HG03280 (cell line): ENCODE measurements around the gene FAM25A.
"Not testable (repeated sequence)": the region's sequence is repeated elsewhere in the genome, so short reads cannot be mapped to it uniquely, and the experiment has no call there.

Source experiments
- ATAC-seq: cut with Tn5 transposase; IDR thresholded peaks from one replicate; pipeline ENCODE4 v1.9.1; 2021; ENCODE audit warnings: mild to moderate bottlenecking, moderate library complexity; ENCODE audit not compliant: unreplicated experiment

FAM25A gene

DNA sequence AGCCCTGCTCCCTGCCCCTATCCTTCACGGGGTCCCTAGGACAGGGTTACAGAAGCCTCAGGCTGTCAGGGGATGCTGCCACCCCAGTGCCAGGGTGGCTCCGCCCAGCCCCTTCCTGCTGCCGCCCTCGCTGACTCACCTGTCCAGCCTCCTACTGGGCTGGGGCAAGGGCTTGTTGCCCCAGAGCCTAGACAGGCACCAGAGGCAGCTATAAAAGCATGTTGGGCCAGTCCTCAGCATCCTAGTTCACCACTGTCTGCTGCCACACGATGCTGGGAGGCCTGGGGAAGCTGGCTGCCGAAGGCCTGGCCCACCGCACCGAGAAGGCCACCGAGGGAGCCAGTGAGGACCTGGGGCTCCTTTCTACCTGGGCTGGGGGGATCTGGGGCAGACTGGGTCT, at the start of gene FAM25A:
Gene FAM25A, plus strand, starts transcription at position 239 of the 400 bp plus-strand sequence. Its CDS starts 31 bp downstream, at position 270.
- ATAC-seq: not testable (repeated sequence)

DNA sequence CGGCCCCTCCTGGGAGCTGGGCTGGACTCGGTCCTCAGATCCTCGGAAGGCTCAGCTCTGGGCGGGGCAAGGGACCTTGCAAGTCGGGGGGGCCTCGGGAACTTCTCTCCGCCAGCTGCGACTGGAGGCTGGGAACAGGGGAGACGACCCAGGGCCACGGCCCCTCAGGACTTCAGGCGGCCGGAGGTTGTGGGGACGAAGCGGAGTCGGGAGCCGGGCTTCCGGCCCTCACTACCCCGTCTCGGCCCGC, 49.2 kb upstream of the FAM25A start:
- no peak for ATAC-seq

DNA sequence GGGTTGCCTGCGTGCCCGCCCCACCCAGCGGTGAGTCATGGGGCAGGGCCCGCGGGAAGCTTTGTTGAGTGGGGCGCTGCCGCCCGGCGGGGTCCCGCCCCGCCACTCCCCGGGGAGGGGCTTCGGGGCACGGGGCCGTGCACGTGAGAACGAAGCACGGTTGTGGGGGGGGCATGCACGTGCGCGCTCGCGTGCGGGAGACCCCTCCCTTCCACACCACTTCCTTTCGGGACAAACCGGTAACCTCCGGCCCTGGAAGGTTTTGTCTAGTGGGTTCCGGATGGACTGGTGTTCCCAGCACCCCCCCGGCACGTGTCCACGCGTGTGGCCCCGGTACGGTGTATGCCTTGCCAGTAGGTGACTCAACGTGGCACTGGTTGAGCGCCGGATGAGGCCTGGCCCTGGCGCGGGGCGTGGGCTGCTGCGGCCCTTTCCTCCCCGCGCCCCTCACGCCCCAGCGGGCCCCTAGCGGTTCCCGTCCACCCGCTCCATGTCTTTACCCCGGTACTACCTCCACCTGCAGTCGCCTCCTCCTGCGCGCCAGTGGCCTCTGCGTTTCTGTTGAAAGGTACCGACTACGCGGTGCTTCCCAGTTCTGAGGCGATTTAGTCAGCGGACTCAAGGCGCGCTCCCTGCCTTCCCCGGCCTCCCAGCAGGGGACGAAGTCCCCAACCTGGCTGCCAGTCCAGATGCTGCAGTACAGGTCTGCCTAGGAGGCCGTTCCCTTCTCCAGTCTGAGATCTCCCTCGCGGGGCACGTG, 48.7 kb upstream of the FAM25A start:
- peak; percentile 79 for ATAC-seq

DNA sequence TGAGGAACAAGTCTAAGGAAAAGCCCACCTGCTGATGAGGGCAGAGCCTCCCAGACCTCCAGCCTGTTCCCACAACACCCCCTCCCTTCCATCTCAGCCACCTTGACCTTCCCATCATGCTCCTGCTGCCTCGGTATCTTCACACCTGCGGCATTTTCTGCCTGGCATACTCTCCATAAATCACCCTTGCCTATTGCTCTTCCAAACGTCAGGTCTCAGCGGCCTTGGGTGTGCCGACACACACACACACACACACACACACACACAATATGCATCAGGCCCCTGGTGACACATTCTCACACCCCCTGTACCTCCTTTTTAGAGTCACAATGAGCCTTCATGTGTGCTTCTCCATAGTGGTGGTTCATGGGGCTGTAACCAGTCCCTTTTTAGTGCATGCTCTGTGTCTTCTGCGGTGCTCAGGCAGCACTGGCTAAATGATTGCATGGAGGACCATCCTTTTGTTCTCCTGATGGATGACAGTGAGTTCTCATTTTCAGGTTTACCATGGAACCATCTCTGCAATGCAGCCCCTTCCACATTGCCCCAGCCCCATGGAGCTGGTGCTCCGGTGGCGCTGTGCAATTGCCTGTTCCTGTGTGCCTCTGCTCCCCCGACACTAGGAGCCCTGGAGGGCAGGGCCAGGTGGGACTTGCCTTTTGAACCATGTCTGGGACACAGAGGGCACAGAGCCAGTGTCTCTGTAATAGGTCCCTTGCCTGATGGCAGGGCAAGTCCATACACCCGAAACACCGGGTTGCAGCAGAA, 47.3 kb upstream of the FAM25A start:
- ATAC-seq: no peak

DNA sequence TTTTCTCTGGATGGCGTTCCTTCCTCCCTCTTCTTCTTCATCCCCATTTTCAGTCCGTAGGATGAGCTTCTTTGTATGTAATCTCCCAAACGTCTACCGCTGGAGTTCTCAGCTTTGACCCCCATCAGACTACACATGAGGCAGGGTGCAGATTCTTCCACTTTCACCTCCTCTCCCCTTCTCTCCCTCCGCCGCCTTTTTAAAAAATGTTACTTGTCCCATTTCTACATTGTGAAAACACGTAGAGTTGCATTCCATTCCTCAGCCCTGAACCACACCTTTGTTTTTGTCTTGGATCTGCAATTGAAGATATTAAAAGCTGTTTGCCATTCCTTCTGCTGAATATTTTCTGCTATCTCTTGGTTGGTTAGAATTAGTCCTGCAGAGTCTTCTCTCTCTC, 45.6 kb upstream of the FAM25A start:
- no peak for ATAC-seq

DNA sequence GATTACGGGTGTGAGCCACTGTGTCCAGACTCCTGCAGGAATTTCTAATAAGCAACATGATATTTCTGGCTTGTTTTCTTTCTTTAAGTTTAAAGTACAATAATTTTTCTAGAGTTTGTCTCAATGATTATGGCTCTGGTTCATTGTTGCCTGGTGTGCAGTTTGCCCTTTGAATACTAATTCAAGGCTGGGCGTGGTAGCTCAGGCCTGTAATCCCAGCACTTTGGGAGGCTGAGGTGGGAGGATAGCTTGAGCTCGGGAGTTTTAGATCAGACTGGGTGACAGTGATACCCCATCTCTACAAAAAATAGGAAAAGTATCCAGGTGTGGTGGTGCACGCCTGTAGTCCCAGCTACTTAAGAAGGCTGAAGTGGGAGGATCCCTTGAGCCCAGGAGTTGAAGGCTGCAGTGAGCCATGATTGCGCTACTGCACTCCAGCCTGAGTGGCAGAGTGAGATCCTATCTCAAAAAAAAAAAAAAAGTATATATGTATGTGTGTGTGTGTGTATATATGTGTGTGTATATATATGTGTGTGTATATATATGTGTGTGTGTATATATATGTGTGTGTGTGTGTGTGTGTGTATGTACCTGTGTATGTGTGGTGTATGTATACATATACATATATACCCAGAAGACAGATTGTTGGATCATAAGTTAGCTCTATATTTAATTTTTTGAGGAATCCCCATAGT, 43.6 kb upstream of the FAM25A start:
- ATAC-seq: no peak

DNA sequence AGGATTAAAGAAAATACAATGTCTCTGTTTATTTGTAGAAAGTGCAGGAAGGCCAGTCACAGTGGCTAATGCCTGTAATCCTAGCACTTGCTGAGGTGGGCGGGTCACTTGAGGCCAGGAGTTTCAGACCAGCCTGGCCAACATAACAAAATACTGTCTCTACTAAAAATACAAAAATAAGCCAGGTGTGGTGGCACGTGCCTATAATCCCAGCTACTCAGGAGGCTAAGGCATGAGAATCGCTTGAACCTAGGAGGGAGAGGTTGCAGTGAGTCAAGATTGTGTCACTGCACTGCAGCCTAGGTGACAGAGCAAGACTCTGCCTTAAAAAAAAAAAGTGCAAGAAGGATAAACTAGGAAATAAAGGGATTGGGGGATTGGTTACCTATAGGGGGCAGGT, 41.6 kb upstream of the FAM25A start:
- not testable (repeated sequence) for ATAC-seq

DNA sequence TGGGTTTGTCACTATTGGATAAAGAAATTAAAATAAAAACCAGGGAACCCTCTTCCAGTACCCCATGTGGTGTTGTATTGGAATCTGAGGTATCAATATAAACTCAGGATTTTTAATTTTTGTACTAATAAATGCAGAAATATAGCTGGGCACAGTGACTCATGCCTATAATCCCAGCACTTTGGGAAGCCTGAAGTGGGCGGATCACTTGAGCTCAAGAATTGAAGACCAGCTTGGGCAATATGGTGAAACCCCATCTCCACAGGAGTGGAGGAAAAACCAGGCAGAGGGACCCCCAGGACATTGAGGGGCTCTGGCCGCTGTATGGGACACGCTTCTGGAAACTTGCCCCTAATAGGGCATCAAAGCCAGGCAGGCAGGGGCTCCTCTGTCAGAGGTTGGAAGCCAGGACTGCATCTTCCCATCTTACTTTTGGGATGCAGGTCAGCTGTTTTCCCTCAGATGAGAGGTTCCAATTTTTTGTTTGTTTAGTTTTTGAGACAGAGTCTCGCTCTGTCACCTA, 40.7 kb upstream of the FAM25A start:
- no peak for ATAC-seq

DNA sequence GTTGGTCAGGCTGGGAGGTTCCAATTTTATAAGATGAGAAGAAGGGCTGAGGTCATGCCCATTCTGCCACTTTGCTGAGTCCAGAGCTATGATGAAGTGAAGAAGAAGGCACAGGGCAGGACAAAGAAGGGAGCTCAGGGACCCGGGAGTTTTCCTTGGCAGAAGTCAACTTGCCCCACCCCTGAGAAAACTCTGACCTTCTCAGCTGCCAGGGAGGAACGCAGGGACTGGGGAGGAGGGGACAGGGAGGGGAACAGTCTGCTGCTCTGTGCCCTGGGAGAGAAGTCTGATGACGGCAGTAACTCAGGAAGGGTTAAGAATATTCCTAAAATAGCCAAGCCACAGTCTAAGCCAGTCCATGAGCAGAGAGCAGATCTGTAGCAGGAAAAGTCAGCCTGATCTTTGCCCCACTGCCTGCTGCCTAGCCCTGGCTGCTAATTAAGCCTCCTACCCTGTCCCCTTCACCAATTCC, 40.1 kb upstream of the FAM25A start:
- ATAC-seq: no peak

DNA sequence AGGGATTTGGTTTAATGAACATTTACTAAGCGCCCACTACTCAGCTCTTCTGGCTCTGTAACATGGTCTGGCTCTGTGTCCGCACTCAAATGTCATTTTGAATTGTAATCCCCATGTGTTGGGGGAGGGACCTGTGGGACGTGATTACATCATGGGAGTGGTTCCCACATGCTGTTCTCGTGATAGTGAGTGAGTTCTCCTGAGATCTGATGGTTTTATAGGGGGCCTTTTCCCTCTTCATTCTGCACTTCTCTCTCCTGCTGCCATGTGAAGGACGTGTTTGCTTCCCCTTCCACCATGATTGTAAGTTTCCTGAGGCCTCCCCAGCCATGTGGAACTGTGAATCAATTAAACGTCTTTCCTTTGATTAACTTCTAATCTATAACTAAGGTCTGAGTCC, 39.1 kb upstream of the FAM25A start:
- not testable (repeated sequence) for ATAC-seq

DNA sequence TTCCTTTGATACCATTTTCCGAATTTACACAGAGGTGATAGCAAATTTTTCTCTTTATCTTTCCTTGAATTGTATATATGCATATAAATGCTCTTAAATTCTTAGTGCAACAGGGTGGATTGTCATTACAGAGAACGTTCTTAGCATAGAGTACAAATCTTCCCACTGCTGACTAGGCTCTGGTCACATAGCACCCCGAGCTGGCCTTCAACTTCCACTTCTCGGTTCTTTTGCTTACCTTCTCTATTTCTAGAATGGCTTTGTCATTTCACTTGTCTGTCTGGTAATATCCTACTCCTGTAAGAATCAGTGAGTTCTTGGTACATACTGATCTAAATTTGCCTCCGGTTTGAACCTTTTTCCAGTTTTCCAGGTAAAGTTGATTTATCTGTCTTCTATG, 38.4 kb upstream of the FAM25A start:
- ATAC-seq: no peak

DNA sequence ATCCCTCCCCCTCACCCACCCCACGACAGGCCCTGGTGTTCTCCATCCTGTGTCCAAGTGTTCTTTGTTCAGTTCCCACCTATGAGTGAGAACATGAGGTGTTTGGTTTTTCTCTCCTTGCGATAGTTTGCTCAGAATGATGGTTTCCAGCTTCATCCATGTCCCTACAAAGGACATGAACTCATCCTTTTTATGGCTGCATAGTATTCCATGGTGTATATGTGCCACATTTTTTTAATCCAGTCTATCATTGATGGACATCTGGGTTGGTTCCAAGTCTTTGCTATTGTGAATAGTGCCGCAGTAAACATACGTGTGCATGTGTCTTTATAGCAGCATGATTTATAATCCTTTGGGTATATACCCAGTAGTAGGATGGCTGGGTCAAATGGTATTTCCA, 35.6 kb upstream of the FAM25A start:
- not testable (repeated sequence) for ATAC-seq

DNA sequence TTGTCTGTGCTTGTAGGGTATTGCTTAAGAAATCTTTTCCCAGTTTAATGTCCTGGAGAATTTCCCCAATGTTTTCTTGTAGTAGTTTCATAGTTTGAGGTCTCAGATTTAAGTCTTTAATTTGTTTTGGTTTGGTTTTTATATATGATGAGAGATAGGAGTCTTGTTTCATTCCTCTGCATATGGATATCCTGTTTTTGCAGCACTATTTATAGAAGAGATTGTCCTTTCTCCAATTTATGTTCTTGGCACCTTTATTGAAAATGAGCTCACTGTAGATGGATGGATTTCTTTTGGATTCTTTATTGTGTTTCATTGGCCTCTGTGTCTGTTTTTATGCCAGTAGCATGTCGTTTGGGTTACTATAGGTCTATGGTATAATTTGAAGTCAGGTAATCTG, 31.6 kb upstream of the FAM25A start:
- no peak for ATAC-seq

DNA sequence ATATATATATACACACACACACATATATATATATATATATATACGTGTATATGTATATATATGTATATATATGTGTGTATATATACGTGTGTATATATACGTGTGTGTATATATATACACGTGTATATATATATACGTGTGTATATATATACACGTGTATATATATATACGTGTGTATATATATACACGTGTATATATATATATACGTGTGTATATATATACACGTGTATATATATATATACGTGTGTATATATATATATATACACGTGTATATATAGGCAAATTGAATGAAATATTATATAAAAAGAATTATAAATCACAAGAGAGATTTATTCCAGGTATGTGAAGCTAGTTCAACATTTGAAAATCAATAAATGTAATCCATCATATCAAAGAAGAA, 28.7 kb upstream of the FAM25A start:
- not testable (repeated sequence) for ATAC-seq

DNA sequence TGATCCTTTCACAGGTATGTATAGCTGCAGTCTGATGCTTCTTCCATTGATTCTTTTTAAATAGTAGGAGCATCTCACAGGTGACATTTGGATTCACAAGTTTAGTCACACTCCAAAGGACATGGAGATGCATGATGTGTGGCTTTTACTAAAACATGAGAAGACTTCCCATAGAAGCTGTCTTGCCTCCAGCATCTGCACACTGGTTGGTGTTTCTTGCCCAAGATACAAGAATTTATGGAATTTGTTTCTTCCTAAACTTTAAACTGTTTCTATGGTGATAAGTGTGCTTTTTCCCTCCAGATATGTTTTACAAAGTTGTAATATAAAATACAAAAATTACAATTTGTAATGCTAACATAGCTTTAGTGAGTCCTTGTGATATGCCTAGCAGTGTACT, 27.6 kb upstream of the FAM25A start:
- no peak for ATAC-seq

DNA sequence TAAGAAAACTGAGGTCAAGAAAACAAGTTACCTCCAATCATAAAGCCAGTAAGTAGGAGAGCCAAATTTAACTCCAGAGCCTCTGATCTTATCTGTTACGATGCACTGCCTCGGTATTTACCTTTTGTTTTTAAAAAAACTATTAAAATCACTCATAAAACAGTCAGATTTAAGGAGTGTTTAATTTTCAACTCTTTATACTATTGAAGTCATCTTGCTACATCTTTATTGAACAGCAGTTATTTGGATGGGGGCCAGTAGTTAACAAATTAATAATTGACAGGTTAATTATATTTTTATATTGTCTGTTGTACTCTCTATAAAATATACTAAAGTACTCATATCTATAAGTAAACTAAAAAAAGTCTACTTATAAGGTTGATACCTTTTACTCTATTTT, 27.2 kb upstream of the FAM25A start:
- ATAC-seq: no peak

DNA sequence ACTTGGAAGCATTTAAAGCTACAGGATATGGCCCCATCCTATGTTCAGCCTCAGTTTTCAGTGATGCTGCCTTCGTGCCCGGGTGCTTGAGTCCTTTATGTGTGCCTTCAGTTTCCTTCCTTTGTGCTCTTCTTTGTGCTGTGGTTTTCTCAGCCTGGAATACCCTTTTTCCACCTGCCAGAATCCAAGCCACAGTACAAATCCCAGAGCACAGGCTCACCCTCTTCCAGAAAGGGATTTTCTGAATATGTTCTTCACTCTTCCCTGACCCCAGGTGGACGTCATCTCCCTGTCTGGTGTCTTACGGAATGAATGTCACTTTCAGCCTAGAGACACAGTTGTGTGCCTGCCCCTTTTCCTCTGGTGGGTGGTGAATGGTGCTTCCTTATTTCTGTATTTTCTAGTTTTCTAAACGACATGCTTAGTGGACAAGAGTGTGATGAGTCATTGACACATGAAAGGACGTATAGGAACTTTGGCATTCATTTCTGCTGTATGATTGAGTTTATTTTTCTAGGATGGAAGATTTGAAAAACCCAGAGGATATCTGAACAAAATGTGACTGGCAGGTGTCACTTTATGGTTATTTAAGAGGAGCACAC, 20.2 kb upstream of the FAM25A start:
- not testable (repeated sequence) for ATAC-seq

DNA sequence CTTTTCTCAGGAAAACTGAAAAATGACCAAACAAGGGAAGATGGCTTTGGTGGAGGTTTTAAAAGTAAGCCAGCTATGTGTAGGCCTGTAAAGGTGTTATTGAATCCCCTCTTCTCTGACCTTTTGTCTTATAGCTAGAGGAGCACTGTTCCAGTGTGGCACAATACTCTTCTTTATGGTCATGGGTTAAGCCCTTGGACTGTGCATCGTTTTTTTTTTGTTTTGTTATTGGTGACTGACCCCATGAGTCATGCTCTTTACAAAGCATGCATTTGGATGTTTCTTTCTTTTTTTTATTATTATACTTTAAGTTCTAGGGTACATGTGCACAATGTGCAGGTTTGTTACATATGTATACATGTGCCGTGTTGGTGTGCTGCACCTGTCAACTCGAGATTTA, 19.6 kb upstream of the FAM25A start:
- no peak for ATAC-seq

DNA sequence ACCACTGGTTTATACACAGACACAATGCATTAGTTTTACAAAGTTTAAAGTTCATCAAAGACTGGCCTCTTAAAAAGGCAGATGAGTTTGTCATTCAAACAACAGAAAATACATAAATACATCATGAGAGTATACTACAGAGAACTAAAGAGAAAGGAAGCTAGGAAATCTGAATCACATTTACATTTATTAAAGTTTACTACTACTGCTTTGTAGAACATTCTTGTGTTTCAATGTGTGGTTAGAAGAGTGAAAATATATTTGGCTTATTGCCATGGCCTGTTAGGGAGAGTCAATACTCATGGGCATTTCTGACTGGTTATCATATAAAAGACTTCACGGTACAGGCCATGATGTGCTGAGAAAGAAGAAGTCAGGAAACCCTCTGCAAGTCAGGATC, 13.0 kb upstream of the FAM25A start:
- ATAC-seq: not testable (repeated sequence)

DNA sequence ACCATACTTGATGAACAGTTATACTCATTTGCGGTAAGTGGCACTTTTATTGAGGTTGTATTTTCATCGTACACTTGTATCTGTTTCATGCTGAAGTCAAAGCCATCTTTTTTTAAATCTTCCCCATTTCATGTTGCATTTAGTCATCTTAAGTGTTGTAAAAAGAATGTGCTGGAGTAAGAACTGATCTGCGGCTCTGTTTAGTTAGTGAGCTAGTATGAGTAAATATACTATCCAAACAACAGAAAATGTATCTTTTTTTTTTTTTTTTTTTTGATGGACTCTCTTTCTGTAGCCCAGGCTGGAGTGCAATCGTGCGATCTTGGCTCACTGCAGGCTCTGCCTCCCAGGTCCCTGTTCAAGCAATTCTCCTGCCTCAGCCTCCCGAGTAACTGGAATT, 12.4 kb upstream of the FAM25A start:
- ATAC-seq: not testable (repeated sequence)

DNA sequence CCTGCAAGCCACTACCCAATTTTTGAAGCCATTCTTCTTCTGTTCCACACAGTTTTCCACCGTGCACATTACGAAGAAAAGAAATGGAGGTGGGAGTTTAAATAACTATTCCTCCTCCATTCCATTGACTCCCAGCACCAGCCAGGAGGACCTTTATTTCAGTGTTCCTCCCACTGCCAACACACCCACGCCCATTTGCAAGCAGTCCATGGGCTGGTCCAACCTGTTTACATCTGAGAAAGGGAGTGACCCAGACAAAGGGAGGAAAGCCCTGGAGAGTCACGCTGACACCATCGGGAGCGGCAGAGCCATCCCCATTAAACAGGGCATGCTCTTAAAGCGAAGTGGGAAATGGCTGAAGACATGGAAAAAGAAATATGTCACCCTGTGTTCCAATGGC, 11.8 kb upstream of the FAM25A start:
- ATAC-seq: not testable (repeated sequence)
